Endothelial cell (in vitro differentiated cells): ENCODE measurements around the gene NRIP2. TPM values are rescaled to one million over a fixed set of nuclear protein-coding genes. Genes with fewer than 3 reads are reported as not detected.

Source experiments
- DNase-seq: peaks from one replicate; pipeline ENCODE4 v3.0.0; 2021; ENCODE audit warnings: low spot score
- H3K27ac Mint-ChIP-seq: one replicate; pipeline ENCODE4 v1.8.0; 2021; ENCODE audit warnings: mixed read lengths, inconsistent platforms; ENCODE audit not compliant: unreplicated experiment
- H3K27me3 Mint-ChIP-seq: one replicate; pipeline ENCODE4 v1.8.0; 2021; ENCODE audit warnings: mild to moderate bottlenecking, moderate library complexity, mixed read lengths, inconsistent platforms; ENCODE audit not compliant: unreplicated experiment
- H3K36me3 Mint-ChIP-seq: one replicate; pipeline ENCODE4 v1.8.0; 2021; ENCODE audit warnings: mild to moderate bottlenecking, low read depth, mixed read lengths, inconsistent platforms; ENCODE audit not compliant: unreplicated experiment
- H3K4me1 Mint-ChIP-seq: one replicate; pipeline ENCODE4 v1.8.0; 2021; ENCODE audit warnings: mild to moderate bottlenecking, mixed read lengths, inconsistent platforms; ENCODE audit not compliant: unreplicated experiment
- H3K4me3 Mint-ChIP-seq: one replicate; pipeline ENCODE4 v1.8.0; 2021; ENCODE audit warnings: mild to moderate bottlenecking, mixed read lengths, inconsistent platforms; ENCODE audit not compliant: unreplicated experiment
- H3K9me3 Mint-ChIP-seq: one replicate; pipeline ENCODE4 v1.8.0; 2021; ENCODE audit warnings: mixed read lengths, inconsistent platforms; ENCODE audit not compliant: unreplicated experiment
- CTCF ChIP-seq: fragments of 200-600 bp; sonication (generic); IDR thresholded peaks from one replicate; pipeline ENCODE4 v1.5.0; 2021; ENCODE audit warnings: antibody characterized with exemption; ENCODE audit not compliant: unreplicated experiment
- total RNA-seq: library from RNA; stranded (reverse); fragmentation: NEBNext Ultra II Directional; extraction: Animal tissue kit (Norgen Biotek cat#: 25700); gene quantifications from one replicate; pipeline ENCODE4 v1.2.1, GENCODE V29; 2021; ENCODE audit not compliant: unreplicated experiment

NRIP2 gene
- total RNA-seq, 1 donor from 2014 or later: 0.13 TPM

DNA sequence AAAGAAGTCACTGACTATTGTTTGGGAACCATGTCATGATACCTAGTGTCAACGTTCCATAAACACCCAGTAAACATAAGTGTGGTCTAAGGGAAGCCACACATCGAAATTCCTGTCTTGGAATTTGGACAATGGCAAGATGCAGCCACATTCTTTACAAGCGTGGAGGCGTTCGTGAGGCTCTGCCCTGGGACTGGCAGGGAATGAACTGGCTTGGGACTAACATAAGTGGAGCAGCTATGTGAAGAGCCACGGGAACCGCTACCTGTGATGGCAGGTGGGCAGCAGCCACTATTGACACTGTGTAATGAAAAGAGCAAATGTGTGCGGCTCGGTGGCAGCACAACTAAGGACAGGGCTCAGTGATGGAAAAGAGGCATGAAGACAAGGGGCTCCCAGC lies 10.0 kb upstream of the NRIP2 start:
- no peak for DNase-seq
- peaks cover 3% of the 10 kb centered on the region for H3K36me3 Mint-ChIP-seq
- H3K27ac Mint-ChIP-seq: peak overlapping the region; percentile 62
- H3K27me3 Mint-ChIP-seq: peaks cover 1% of the 10 kb centered on the region
- TF ChIP-seq CTCF: no peak
- peaks cover 16% of the 10 kb centered on the region for H3K4me1 Mint-ChIP-seq
- H3K4me3 Mint-ChIP-seq: peak overlapping the region; percentile 56
- H3K9me3 Mint-ChIP-seq: no peaks in the 10 kb centered on the region

- no peak for DNase-seq
- Mint-ChIP-seq H3K4me3 (no peak overlapping the region), H3K4me1 (peaks cover 16% of the 10 kb centered on the region), H3K27me3 (peaks cover 1% of the 10 kb centered on the region), H3K27ac (no peak overlapping the region), H3K36me3 (no peaks in the 10 kb centered on the region), H3K9me3 (no peaks in the 10 kb centered on the region)
- TF ChIP-seq CTCF: no peak
These were observed 8.1 kb upstream of the NRIP2 start for GRCh38 chr12:2842948-2843347.

DNA sequence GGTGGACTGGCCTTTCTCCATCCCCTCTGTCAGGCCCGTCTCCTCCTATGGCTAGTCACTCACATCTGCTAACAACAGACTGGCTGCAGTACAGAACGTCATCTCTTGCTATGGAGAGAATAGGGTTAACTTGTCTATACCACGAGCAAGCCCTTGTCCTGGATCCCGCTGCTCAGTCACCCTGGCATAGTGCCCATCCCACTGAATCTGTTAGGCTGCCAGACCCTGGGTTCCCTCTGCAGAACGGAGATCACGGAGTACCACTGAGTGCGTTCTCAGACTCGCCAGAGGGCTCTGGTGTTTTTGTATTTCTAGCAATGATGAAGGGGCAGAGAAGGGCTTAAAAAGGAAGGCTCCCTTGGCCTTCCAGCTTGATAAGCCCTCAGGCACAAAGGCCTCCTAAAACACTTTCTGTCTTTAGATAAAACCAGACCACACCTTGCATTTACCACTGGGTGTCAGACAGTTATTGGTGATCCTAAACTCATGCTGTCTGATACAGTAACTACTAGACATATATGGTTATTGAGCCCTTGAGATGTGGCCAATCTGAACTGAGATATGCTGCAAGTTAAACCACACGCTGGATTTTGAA lies 6.3 kb upstream of the NRIP2 start:
- no peak overlapping the region for H3K27ac Mint-ChIP-seq
- H3K27me3 Mint-ChIP-seq: no peaks in the 10 kb centered on the region
- no peak overlapping the region for H3K4me3 Mint-ChIP-seq
- H3K9me3 Mint-ChIP-seq: no peaks in the 10 kb centered on the region
- H3K4me1 Mint-ChIP-seq: peaks cover 10% of the 10 kb centered on the region
- DNase-seq: no peak
- TF ChIP-seq CTCF: no peak
- no peaks in the 10 kb centered on the region for H3K36me3 Mint-ChIP-seq

DNA sequence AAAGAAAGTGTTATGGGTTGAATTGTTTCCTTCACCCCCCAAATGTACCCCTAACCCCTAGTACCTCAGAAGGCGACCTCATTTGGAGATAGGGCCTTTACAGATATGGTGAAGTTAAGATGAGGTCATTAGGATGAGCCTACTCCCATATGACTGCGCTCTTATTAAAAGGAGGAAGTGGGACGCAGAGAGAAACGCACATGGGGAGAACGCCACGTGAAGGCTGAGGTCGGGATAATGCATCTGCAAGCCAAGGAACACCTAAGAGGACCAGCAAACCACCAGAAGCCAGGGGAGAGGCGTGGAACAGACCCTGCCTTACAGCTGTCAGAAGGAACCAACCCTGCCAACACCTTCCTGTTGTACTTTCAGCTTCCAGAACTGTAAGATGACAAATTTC lies 1.7 kb upstream of the NRIP2 start:
- peaks cover 4% of the 10 kb centered on the region for H3K36me3 Mint-ChIP-seq
- peaks cover 5% of the 10 kb centered on the region for H3K27me3 Mint-ChIP-seq
- no peak for TF ChIP-seq CTCF
- peak overlapping the region; percentile 23 for H3K4me3 Mint-ChIP-seq
- no peaks in the 10 kb centered on the region for H3K9me3 Mint-ChIP-seq
- DNase-seq: no peak
- peaks cover 13% of the 10 kb centered on the region for H3K4me1 Mint-ChIP-seq
- H3K27ac Mint-ChIP-seq: no peak overlapping the region

DNA sequence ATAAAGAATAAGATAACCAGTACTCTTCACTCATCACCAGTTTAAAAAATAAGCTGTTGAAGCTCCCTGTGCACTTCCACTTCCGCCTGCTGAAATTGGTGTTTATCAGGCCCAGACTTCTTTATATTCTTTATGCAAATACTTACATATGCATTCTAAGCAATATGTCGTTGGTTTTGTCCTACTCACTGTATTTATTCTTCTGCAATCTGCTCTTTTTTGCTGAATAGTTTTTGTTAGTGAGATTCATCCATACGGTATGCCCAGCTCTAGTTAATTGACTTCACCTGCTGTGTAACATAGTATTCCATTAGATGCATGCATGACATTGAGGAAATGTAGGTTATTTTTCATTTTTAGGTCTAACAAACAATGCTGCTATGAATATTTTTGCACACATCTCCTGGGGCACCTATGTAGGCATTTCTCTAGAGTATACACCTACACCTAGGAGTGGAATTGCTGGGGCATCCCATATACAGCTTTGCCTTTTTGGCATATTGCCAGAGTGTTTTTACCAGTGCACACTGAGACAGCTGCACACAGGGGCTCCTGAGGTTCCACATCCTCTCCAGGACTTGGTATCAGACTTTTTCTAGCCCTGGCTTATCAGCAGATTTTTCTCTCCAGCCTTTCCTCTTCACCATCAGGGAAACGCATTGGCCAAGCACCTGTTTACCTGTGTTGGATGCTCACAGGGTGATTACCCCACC lies 1.0 kb upstream of the NRIP2 start:
- DNase-seq: no peak
- H3K27ac Mint-ChIP-seq: no peak overlapping the region
- no peaks in the 10 kb centered on the region for H3K9me3 Mint-ChIP-seq
- H3K27me3 Mint-ChIP-seq: peaks cover 5% of the 10 kb centered on the region
- no peak for TF ChIP-seq CTCF
- peaks cover 4% of the 10 kb centered on the region for H3K36me3 Mint-ChIP-seq
- peaks cover 13% of the 10 kb centered on the region for H3K4me1 Mint-ChIP-seq
- H3K4me3 Mint-ChIP-seq: no peak overlapping the region
